ENCODE measurements around the gene ATP10D.

ATP10D gene

DNA sequence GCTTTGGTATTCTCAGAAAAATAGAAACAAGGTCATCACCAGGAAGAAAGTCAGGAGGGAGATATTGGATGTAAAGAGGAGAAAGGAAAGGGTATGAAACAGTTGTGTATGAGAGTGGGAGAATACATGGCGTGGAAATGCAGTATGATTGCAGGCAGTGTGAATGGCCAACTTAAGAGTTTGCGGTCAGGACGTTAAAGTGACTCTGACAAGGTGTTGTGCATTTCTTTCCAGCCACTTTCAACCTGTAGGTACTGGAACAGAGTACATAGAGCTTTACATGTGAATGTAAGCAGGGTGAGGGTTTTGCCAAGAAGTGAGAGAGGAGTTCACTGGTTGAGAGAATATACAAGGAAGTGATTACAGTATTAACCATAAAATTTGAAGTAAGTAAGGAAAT lies 15.7 kb downstream of the ATP10D start:
- H3K79me1 ChIP-seq (ENCODE audit: low read depth, low read length): no peaks in the 10 kb centered on the region
- H2BK15ac ChIP-seq (ENCODE audit: low read length): no peak overlapping the region
- no peak overlapping the region for H3K18ac ChIP-seq (ENCODE audit: low read length)
- H3K27ac ChIP-seq (replicated peaks; ENCODE audit: low read length): no peak overlapping the region
- no peak overlapping the region for H4K91ac ChIP-seq (ENCODE audit: low read depth, low read length, poor library complexity)
- WGBS, 2 donors (ENCODE audit: extremely low coverage in 2 of 2, insufficient read length in 2 of 2, insufficient replicate concordance in 1 of 2): no CpG with 5 or more reads among the region's 3 CpGs
- H3K4me1 ChIP-seq (ENCODE audit: control insufficient read depth in 2 of 2, insufficient read depth in 1 of 2, low read depth in 1 of 2, low read length in 2 of 2): no peaks in the 10 kb centered on the region
- H2BK12ac ChIP-seq (ENCODE audit: low read length): no peak overlapping the region
- no peak for DNase-seq (ENCODE audit: low spot score)
- H2AFZ ChIP-seq (ENCODE audit: low read length): no peak overlapping the region
- no peak overlapping the region for H3K14ac ChIP-seq (ENCODE audit: low read length)
- H3K9ac ChIP-seq (ENCODE audit: low read depth, low read length, poor library complexity): no peak overlapping the region
- no peaks in the 10 kb centered on the region for H3K36me3 ChIP-seq (replicated peaks in 1 of 2; ENCODE audit: control insufficient read depth in 2 of 2, insufficient read depth in 2 of 2, low read length in 2 of 2)
- no peak overlapping the region for H3K4ac ChIP-seq (ENCODE audit: low read length)
- no peaks in the 10 kb centered on the region for H3K27me3 ChIP-seq (ENCODE audit: control insufficient read depth in 3 of 3, insufficient read depth in 3 of 3, low read depth in 1 of 3, low read length in 3 of 3)
- no peak overlapping the region for H2AK5ac ChIP-seq (ENCODE audit: low read depth, low read length)
- H3K23ac ChIP-seq (ENCODE audit: low read depth, low read length, poor library complexity): no peak overlapping the region
- no peak overlapping the region for H4K8ac ChIP-seq (ENCODE audit: low read depth, low read length)
- H2BK5ac ChIP-seq (ENCODE audit: low read length): no peak overlapping the region
- H3K4me3 ChIP-seq (ENCODE audit: low read length in 2 of 2): no peak overlapping the region
- no peak overlapping the region for H3K4me2 ChIP-seq (ENCODE audit: insufficient read depth, low read length, poor library complexity, severe bottlenecking)
- no peak overlapping the region for H2BK120ac ChIP-seq (ENCODE audit: low read depth, low read length)
- H3K9me3 ChIP-seq (replicated peaks in 1 of 2; ENCODE audit: control insufficient read depth in 2 of 2, insufficient read depth in 1 of 2, low read depth in 1 of 2, low read length in 2 of 2): no peaks in the 10 kb centered on the region

DNA sequence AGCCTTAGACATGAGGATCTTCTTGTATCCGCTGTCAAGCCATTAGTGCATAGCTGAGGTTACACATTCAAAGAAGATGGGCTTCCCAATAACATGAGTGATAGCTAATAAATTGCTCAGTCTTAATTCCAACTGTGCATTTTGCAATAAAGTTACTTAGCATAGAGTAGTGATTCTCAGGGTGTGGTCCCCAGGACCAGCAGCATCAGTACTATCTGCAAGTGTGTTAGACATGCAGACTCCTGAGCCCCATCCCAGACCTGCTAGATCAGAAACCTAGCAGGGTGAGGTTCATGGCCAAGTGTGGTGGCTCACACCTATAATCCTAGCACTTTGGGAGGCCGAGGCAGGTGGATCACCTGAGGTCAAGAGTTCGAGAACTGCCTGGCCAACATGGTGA lies 20.1 kb downstream of the ATP10D start:
- no CpG with 5 or more reads among the region's 3 CpGs for WGBS, 2 donors (ENCODE audit: extremely low coverage in 2 of 2, insufficient read length in 2 of 2, insufficient replicate concordance in 1 of 2)
- H2BK15ac ChIP-seq (ENCODE audit: low read length): no peak overlapping the region

DNA sequence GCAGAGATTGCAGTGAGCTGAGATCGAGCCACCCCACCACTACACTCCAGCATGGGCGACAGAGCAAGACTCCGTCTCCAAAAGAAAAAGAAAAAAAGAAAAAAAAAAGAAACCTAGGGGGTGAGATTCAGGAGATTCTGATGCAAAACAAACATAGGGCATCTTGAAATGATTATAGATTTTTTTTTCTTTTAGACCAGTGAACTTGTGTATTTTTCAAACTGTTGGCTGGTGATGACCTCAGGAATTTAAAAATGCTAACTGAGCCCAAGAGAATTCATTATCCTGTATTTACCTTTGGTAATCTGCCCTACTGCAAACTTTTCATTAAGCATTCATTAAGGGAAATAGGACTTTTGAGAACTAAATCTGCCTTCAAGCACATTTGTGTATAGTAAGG lies 20.6 kb downstream of the ATP10D start:
- Histone ChIP-seq H4K91ac (ENCODE audit: low read depth, low read length, poor library complexity) (no peak overlapping the region), H3K27ac (replicated peaks; ENCODE audit: low read length) (no peak overlapping the region), H3K4me3 (ENCODE audit: low read length in 2 of 2) (no peak overlapping the region), H2BK15ac (ENCODE audit: low read length) (no peak overlapping the region), H3K9me3 (replicated peaks in 1 of 2; ENCODE audit: control insufficient read depth in 2 of 2, insufficient read depth in 1 of 2, low read depth in 1 of 2, low read length in 2 of 2) (no peaks in the 10 kb centered on the region), H3K79me1 (ENCODE audit: low read depth, low read length) (no peaks in the 10 kb centered on the region), H2AFZ (ENCODE audit: low read length) (no peak overlapping the region), H2BK5ac (ENCODE audit: low read length) (no peak overlapping the region), H3K14ac (ENCODE audit: low read length) (no peak overlapping the region), H2BK120ac (ENCODE audit: low read depth, low read length) (no peak overlapping the region), H3K4me2 (ENCODE audit: insufficient read depth, low read length, poor library complexity, severe bottlenecking) (no peak overlapping the region), H2AK5ac (ENCODE audit: low read depth, low read length) (no peak overlapping the region), H3K27me3 (ENCODE audit: control insufficient read depth in 3 of 3, insufficient read depth in 3 of 3, low read depth in 1 of 3, low read length in 3 of 3) (no peaks in the 10 kb centered on the region), H3K23ac (ENCODE audit: low read depth, low read length, poor library complexity) (no peak overlapping the region), H3K9ac (ENCODE audit: low read depth, low read length, poor library complexity) (no peak overlapping the region), H3K4me1 (ENCODE audit: control insufficient read depth in 2 of 2, insufficient read depth in 1 of 2, low read depth in 1 of 2, low read length in 2 of 2) (peaks cover 0 to 5% of the 10 kb centered on the region in 2 donors), H3K36me3 (replicated peaks in 1 of 2; ENCODE audit: control insufficient read depth in 2 of 2, insufficient read depth in 2 of 2, low read length in 2 of 2) (no peaks in the 10 kb centered on the region), H3K4ac (ENCODE audit: low read length) (no peak overlapping the region), H3K18ac (ENCODE audit: low read length) (no peak overlapping the region), H2BK12ac (ENCODE audit: low read length) (no peak overlapping the region), H4K8ac (ENCODE audit: low read depth, low read length) (no peak overlapping the region)
- WGBS, 2 donors (ENCODE audit: extremely low coverage in 2 of 2, insufficient read length in 2 of 2, insufficient replicate concordance in 1 of 2): no CpG with 5 or more reads among the region's 3 CpGs
- no peak for DNase-seq (ENCODE audit: low spot score)

More for the DNA sequence above, 20.1 kb downstream of the ATP10D start:
- no peak overlapping the region for H3K27ac ChIP-seq (replicated peaks; ENCODE audit: low read length)
- no peak overlapping the region for H2AK5ac ChIP-seq (ENCODE audit: low read depth, low read length)
- H2AFZ ChIP-seq (ENCODE audit: low read length): no peak overlapping the region
- no peak overlapping the region for H2BK12ac ChIP-seq (ENCODE audit: low read length)
- no peaks in the 10 kb centered on the region for H3K27me3 ChIP-seq (ENCODE audit: control insufficient read depth in 3 of 3, insufficient read depth in 3 of 3, low read depth in 1 of 3, low read length in 3 of 3)
- H3K4me1 ChIP-seq (ENCODE audit: control insufficient read depth in 2 of 2, insufficient read depth in 1 of 2, low read depth in 1 of 2, low read length in 2 of 2): peaks cover 0 to 2% of the 10 kb centered on the region in 2 donors
- no peak overlapping the region for H4K91ac ChIP-seq (ENCODE audit: low read depth, low read length, poor library complexity)
- no peaks in the 10 kb centered on the region for H3K9me3 ChIP-seq (replicated peaks in 1 of 2; ENCODE audit: control insufficient read depth in 2 of 2, insufficient read depth in 1 of 2, low read depth in 1 of 2, low read length in 2 of 2)
- no peak overlapping the region for H3K14ac ChIP-seq (ENCODE audit: low read length)
- no peak overlapping the region for H3K4ac ChIP-seq (ENCODE audit: low read length)
- no peak overlapping the region for H2BK5ac ChIP-seq (ENCODE audit: low read length)
- no peaks in the 10 kb centered on the region for H3K79me1 ChIP-seq (ENCODE audit: low read depth, low read length)
- H3K9ac ChIP-seq (ENCODE audit: low read depth, low read length, poor library complexity): no peak overlapping the region
- H3K23ac ChIP-seq (ENCODE audit: low read depth, low read length, poor library complexity): no peak overlapping the region
- H3K18ac ChIP-seq (ENCODE audit: low read length): no peak overlapping the region
- peak overlapping the region; percentile 23 for H4K8ac ChIP-seq (ENCODE audit: low read depth, low read length)
- no peak overlapping the region for H3K4me3 ChIP-seq (ENCODE audit: low read length in 2 of 2)
- H2BK120ac ChIP-seq (ENCODE audit: low read depth, low read length): no peak overlapping the region
- H3K36me3 ChIP-seq (replicated peaks in 1 of 2; ENCODE audit: control insufficient read depth in 2 of 2, insufficient read depth in 2 of 2, low read length in 2 of 2): no peaks in the 10 kb centered on the region
- H3K4me2 ChIP-seq (ENCODE audit: insufficient read depth, low read length, poor library complexity, severe bottlenecking): no peak overlapping the region
- no peak for DNase-seq (ENCODE audit: low spot score)

DNA sequence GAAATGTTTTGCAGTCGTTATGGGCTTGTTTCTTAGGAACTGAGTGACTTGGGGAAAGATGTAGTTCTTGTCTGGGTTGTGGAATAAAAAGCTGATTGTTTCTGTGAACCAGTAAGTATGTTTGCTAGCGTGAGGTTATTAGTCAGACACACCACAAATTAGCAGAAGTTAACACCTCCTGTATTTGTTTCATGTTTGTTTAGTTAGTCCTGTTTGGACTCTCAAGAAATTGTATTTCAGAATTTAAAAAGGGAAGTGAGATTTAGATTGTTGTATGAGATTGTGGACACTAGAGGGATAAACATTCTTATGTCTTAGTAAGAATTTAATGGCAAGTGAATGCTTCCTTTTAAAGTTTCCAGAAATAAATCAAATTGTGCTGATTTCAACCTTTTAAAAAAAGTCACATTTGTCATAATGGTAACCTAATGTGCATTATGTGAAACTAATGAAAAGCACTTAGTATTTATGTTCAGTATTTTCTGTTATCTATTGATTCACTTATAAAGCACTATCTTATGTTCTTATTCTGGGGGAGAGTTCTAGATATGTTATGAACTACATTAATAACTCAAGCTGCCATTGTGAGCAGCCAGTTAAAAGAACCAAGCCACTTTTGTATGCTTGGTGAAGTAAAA lies 25.6 kb downstream of the ATP10D start:
- no CpG with 5 or more reads among the region's 2 CpGs for WGBS, 2 donors (ENCODE audit: extremely low coverage in 2 of 2, insufficient read length in 2 of 2, insufficient replicate concordance in 1 of 2)
- H2BK15ac ChIP-seq (ENCODE audit: low read length): no peak overlapping the region
- H2BK5ac ChIP-seq (ENCODE audit: low read length): no peak overlapping the region
- no peak overlapping the region for H3K23ac ChIP-seq (ENCODE audit: low read depth, low read length, poor library complexity)
- H3K27ac ChIP-seq (replicated peaks; ENCODE audit: low read length): no peak overlapping the region
- H3K27me3 ChIP-seq (ENCODE audit: control insufficient read depth in 3 of 3, insufficient read depth in 3 of 3, low read depth in 1 of 3, low read length in 3 of 3): no peaks in the 10 kb centered on the region
- no peak overlapping the region for H2BK120ac ChIP-seq (ENCODE audit: low read depth, low read length)
- H3K9me3 ChIP-seq (replicated peaks in 1 of 2; ENCODE audit: control insufficient read depth in 2 of 2, insufficient read depth in 1 of 2, low read depth in 1 of 2, low read length in 2 of 2): no peaks in the 10 kb centered on the region
- H2AK5ac ChIP-seq (ENCODE audit: low read depth, low read length): no peak overlapping the region
- no peak for DNase-seq (ENCODE audit: low spot score)
- no peak overlapping the region for H4K91ac ChIP-seq (ENCODE audit: low read depth, low read length, poor library complexity)
- no peak overlapping the region for H2AFZ ChIP-seq (ENCODE audit: low read length)
- H2BK12ac ChIP-seq (ENCODE audit: low read length): no peak overlapping the region
- H3K9ac ChIP-seq (ENCODE audit: low read depth, low read length, poor library complexity): no peak overlapping the region
- H4K8ac ChIP-seq (ENCODE audit: low read depth, low read length): no peak overlapping the region
- H3K4me2 ChIP-seq (ENCODE audit: insufficient read depth, low read length, poor library complexity, severe bottlenecking): no peak overlapping the region
- H3K18ac ChIP-seq (ENCODE audit: low read length): no peak overlapping the region
- no peak overlapping the region for H3K4ac ChIP-seq (ENCODE audit: low read length)
- H3K4me3 ChIP-seq (ENCODE audit: low read length in 2 of 2): no peak overlapping the region
- H3K79me1 ChIP-seq (ENCODE audit: low read depth, low read length): no peaks in the 10 kb centered on the region
- H3K36me3 ChIP-seq (replicated peaks in 1 of 2; ENCODE audit: control insufficient read depth in 2 of 2, insufficient read depth in 2 of 2, low read length in 2 of 2): no peaks in the 10 kb centered on the region
- H3K14ac ChIP-seq (ENCODE audit: low read length): no peak overlapping the region
- H3K4me1 ChIP-seq (ENCODE audit: control insufficient read depth in 2 of 2, insufficient read depth in 1 of 2, low read depth in 1 of 2, low read length in 2 of 2): peaks cover 0 to 15% of the 10 kb centered on the region in 2 donors

Data from neuronal stem cell (in vitro differentiated cells).